A549 (cell line): ENCODE measurements around the gene PRSS27. TPM values are rescaled to one million over a fixed set of nuclear protein-coding genes. Genes with fewer than 3 reads are reported as not detected.

ENCODE experiments used
- ATAC-seq, 2 experiments: fragments of 200-7000 bp in 1 of 2; fragments of >200 bp in 1 of 2; cut with Nextera tagmentation in 1 of 2; cut with Tn5 transposase in 1 of 2; 3 replicates each; pipeline versions ENCODE4 v1.8.0 to v1.9.1; 2018 to 2020; ENCODE audit warnings: mild to moderate bottlenecking in 1 of 2, moderate library complexity in 1 of 2
- CTCF ChIA-PET: fragments of 300-600 bp; sonication (Branson Sonifier 250); formaldehyde crosslinking; extraction: SDS; loops from one replicate; lab custom pipeline; 2021; ENCODE audit warnings: antibody characterized with exemption, inconsistent platforms; lab: Yijun Ruan, JAX
- POLR2A ChIA-PET: fragments of 350-600 bp; formaldehyde crosslinking; extraction: SDS; loops from one replicate; lab custom pipeline; 2021; ENCODE audit warnings: antibody characterized with exemption, inconsistent platforms; lab: Yijun Ruan, JAX
- DNase-seq, 2 experiments: peaks; one replicate each; pipeline versions ENCODE4 v3.0.0 to v3.0.0-alpha.2; 2011 to 2016; ENCODE audit warnings: low read depth in 1 of 2, low spot score in 1 of 2
- FAIRE-seq: peaks from 2 replicates; lab custom pipeline; 2011; peaks lifted over from hg19 to GRCh38; lab: Jason Lieb, UNC
- H3K27ac ChIP-seq, 2 experiments: fragments of >200 bp; sonication (Bioruptor Twin); formaldehyde crosslinking; 3 replicates each; pipeline ENCODE4 v1.5.1; 2016 to 2017
- H3K4me1 ChIP-seq: fragments of >200 bp; sonication (Bioruptor Twin); formaldehyde crosslinking; 3 replicates; pipeline ENCODE4 v1.6.1; 2016
- H3K4me2 ChIP-seq: fragments of >200 bp; sonication (Bioruptor Twin); formaldehyde crosslinking; 3 replicates; pipeline ENCODE4 v1.6.1; 2016
- H3K4me3 ChIP-seq: fragments of >200 bp; sonication (Bioruptor Twin); formaldehyde crosslinking; 3 replicates; pipeline ENCODE4 v1.5.1; 2016
- H3K9me3 ChIP-seq: fragments of >200 bp; sonication (Bioruptor Twin); formaldehyde crosslinking; 3 replicates; pipeline ENCODE4 v1.6.1; 2016
- ATOH8 ChIP-seq: fragments of 250-450 bp; sonication (Bioruptor Pico); IDR thresholded peaks from 2 replicates; pipeline ENCODE4 v1.5.0; 2020; ENCODE audit warnings: low read depth, mild to moderate bottlenecking, moderate library complexity
- BCL3 ChIP-seq: fragments of >200 bp; sonication (Bioruptor Twin); formaldehyde crosslinking; IDR thresholded peaks from 3 replicates; pipeline ENCODE4 v1.6.1; 2016
- CHD4 ChIP-seq: fragments of 200-600 bp; sonication (generic); IDR thresholded peaks from 2 replicates; pipeline ENCODE4 v1.6.1; 2016; ENCODE audit warnings: antibody characterized with exemption, mild to moderate bottlenecking, borderline replicate concordance
- EHF ChIP-seq: fragments of 250-450 bp; sonication (Bioruptor Pico); IDR thresholded peaks from 2 replicates; pipeline ENCODE4 v1.5.0; 2020; ENCODE audit warnings: mild to moderate bottlenecking
- ELK1 ChIP-seq: fragments of 150-350 bp; IDR thresholded peaks from 2 replicates; pipeline ENCODE4 v1.6.1; 2014; ENCODE audit warnings: low read depth, mild to moderate bottlenecking, low read length
- ESRRA ChIP-seq: fragments of 150-350 bp; IDR thresholded peaks from 2 replicates; pipeline ENCODE4 v1.6.1; 2014; ENCODE audit warnings: mild to moderate bottlenecking, low read length, borderline replicate concordance
- FOSL2 ChIP-seq, 2 experiments: fragments of 450-650 bp in 1 of 2; fragments of >200 bp in 1 of 2; sonication (Bioruptor Twin) in 1 of 2; formaldehyde crosslinking; IDR thresholded peaks; 2 replicates each; pipeline versions ENCODE4 v1.5.0 to v1.6.1; 2016 to 2020; ENCODE audit warnings: mild to moderate bottlenecking in 1 of 2, moderate library complexity in 1 of 2
- HDAC2 ChIP-seq: fragments of 200-600 bp; sonication (generic); IDR thresholded peaks from 2 replicates; pipeline ENCODE4 v1.6.1; 2016
- JUNB ChIP-seq: fragments of >200 bp; sonication (Bioruptor Twin); formaldehyde crosslinking; IDR thresholded peaks from 2 replicates; pipeline ENCODE4 v1.6.1; 2016
- MAX ChIP-seq: IDR thresholded peaks from 2 replicates; pipeline ENCODE4 v1.6.1; 2012
- MAZ ChIP-seq: fragments of 150-350 bp; IDR thresholded peaks from 2 replicates; pipeline ENCODE4 v1.6.1; 2014; ENCODE audit warnings: antibody characterized with exemption, low read depth, low read length, borderline replicate concordance
- NPAS2 ChIP-seq: fragments of 250-450 bp; sonication (Bioruptor Pico); IDR thresholded peaks from 2 replicates; pipeline ENCODE4 v1.8.0; 2022; ENCODE audit warnings: mild to moderate bottlenecking, moderate library complexity, borderline replicate concordance
- POLR2A ChIP-seq: IDR thresholded peaks from 2 replicates; pipeline ENCODE4 v1.6.1; 2012; ENCODE audit warnings: mild to moderate bottlenecking, low read length
- RAD21 ChIP-seq, 2 experiments: fragments of >200 bp in 1 of 2; sonication (Bioruptor Twin) in 1 of 2; formaldehyde crosslinking in 1 of 2; IDR thresholded peaks in 1 of 2; conservative IDR thresholded peaks in 1 of 2; 2 replicates in 1 of 2; 3 replicates in 1 of 2; pipeline ENCODE4 v1.6.1; 2012 to 2018; ENCODE audit warnings: inconsistent platforms in 1 of 2
- RCOR1 ChIP-seq: fragments of 150-350 bp; IDR thresholded peaks from 2 replicates; pipeline ENCODE4 v1.6.1; 2014; ENCODE audit warnings: antibody characterized with exemption, low read length, low read depth
- RFX5 ChIP-seq: fragments of 450-650 bp; IDR thresholded peaks from 2 replicates; pipeline ENCODE4 v1.7.1; 2014; ENCODE audit warnings: antibody characterized with exemption, mild to moderate bottlenecking, moderate library complexity
- RNF2 ChIP-seq: fragments of 200-600 bp; sonication (generic); IDR thresholded peaks from 2 replicates; pipeline ENCODE4 v1.6.1; 2016; ENCODE audit warnings: low read depth, mild to moderate bottlenecking, antibody characterized with exemption, moderate library complexity, borderline replicate concordance
- SREBF2 ChIP-seq: fragments of 450-650 bp; IDR thresholded peaks from 2 replicates; pipeline ENCODE4 v1.6.1; 2014; ENCODE audit warnings: mild to moderate bottlenecking, moderate library complexity
- TP53 ChIP-seq: fragments of 250-450 bp; sonication (Bioruptor Pico); IDR thresholded peaks from 2 replicates; pipeline ENCODE4 v1.5.0; 2021; ENCODE audit warnings: mild to moderate bottlenecking, moderate library complexity
- ZNF302 ChIP-seq: fragments of 250-450 bp; sonication (Bioruptor Pico); IDR thresholded peaks from 2 replicates; pipeline ENCODE4 v1.9.0; 2021; ENCODE audit warnings: inconsistent platforms, mild to moderate bottlenecking, moderate library complexity
- ZSCAN20 ChIP-seq: fragments of 250-450 bp; sonication (Bioruptor Pico); IDR thresholded peaks from 2 replicates; pipeline ENCODE4 v1.8.0; 2022; ENCODE audit warnings: mild to moderate bottlenecking, moderate library complexity
- WGBS: methylation state at CpG from one replicate; pipeline ENCODE4 v1.1.6; 2017; ENCODE audit errors: missing lambda C conversion rate; 5-methylcytosine and 5-hydroxymethylcytosine counted together
- polyA plus RNA-seq, 4 experiments: library from polyadenylated mRNA; depleted of rRNA in 3 of 4; stranded (reverse); fragments of >200 nt; fragmentation: RNase III in 1 of 4; extraction: RNeasy Plus Mini Kit Qiagen cat#74134 plus additional on column Dnase treatment in 1 of 4; gene quantifications; 2 replicates in 3 of 4; 3 replicates in 1 of 4; pipeline ENCODE4 v1.2.3, GENCODE V29; 2011 to 2017

The PRSS27 gene
- polyA plus RNA-seq, 2 of the 4 experiments (the other 2 are of a cell fraction): 1.00 to 1.2 TPM

GRCh38 chr16:2738615-2739014 is 18.6 kb upstream of the PRSS27 start:
- FAIRE-seq (no peak), DNase-seq (no peak), ATAC-seq (no peak; a peak in 1 of 6 replicates)
- CTCF ChIA-PET: interaction anchor here (0.6 to 3.3 kb wide), 2 partner anchors 11 to 100 kb away, joined by 3 to 12 read pairs; no protein-coding TSS in a partner anchor
- H3K4me2 ChIP-seq: no peak overlapping the region
- H3K9me3 ChIP-seq: no peaks in the 10 kb centered on the region
- POLR2A ChIA-PET: no interaction called here
- WGBS: 78% methylated on average over 3 of the region's 5 CpGs
- 0 out of 6 replicates have a peak overlapping the region, but pooled peaks of 1 of the 2 experiments have one; percentile 8 for H3K27ac ChIP-seq
- no peak overlapping the region for H3K4me3 ChIP-seq
- no peak for TF ChIP-seq CHD4
- no peak for TF ChIP-seq EHF (CRISPR knock-in tag)
- no peak for TF ChIP-seq RAD21 (conservative IDR thresholded peaks at IDR 0.05 in 1 of 2, IDR thresholded peaks at IDR 0.05 in 1 of 2)
- H3K4me1 ChIP-seq: no peaks in the 10 kb centered on the region

GRCh38 chr16:2737895-2738418 is 17.9 kb upstream of the PRSS27 start:
- ChIA-PET POLR2A (no interaction called here), CTCF (interaction anchor here (0.6 to 3.3 kb wide), 3 partner anchors 11 to 189 kb away, joined by 3 to 12 read pairs (median 3); no protein-coding TSS in a partner anchor)
- WGBS: 69% methylated on average over 7 of the region's 7 CpGs
- no peak for TF ChIP-seq RFX5
- TF ChIP-seq ZNF302 (CRISPR knock-in tag): no peak
- no peak for TF ChIP-seq TP53 (CRISPR knock-in tag)
- no peak for TF ChIP-seq CHD4
- no peak for TF ChIP-seq FOSL2 (IDR thresholded peaks at IDR 0.05)
- no peak for TF ChIP-seq FOSL2 (CRISPR knock-in tag; IDR thresholded peaks at IDR 0.05)
- no peak for TF ChIP-seq POLR2A
- TF ChIP-seq MAZ: no peak
- no peak for TF ChIP-seq ZSCAN20 (CRISPR knock-in tag)
- no peak for TF ChIP-seq BCL3
- TF ChIP-seq ATOH8 (CRISPR knock-in tag): no peak
- no peak for TF ChIP-seq ELK1
- TF ChIP-seq JUNB: no peak
- TF ChIP-seq MAX: no peak
- H3K27ac ChIP-seq: no peak overlapping the region
- no peak overlapping the region for H3K4me2 ChIP-seq
- no peaks in the 10 kb centered on the region for H3K9me3 ChIP-seq
- DNase-seq (no peak), ATAC-seq (no peak), FAIRE-seq (no peak)
- no peak overlapping the region for H3K4me3 ChIP-seq
- no peaks in the 10 kb centered on the region for H3K4me1 ChIP-seq

GRCh38 chr16:2737238-2737605 is 17.2 kb upstream of the PRSS27 start:
- CTCF ChIA-PET: interaction anchor here (0.6 kb wide), 1 partner anchor 181 kb away, joined by 3 read pairs; no protein-coding TSS in a partner anchor
- POLR2A ChIA-PET: no interaction called here

More at GRCh38 chr16:2737238-2737605, 17.2 kb upstream of the PRSS27 start:
- ATAC-seq (no peak; a peak in 1 of 6 replicates), FAIRE-seq (no peak), DNase-seq (no peak)
- Histone ChIP-seq H3K4me1 (no peaks in the 10 kb centered on the region), H3K27ac (no peak overlapping the region), H3K4me3 (no peak overlapping the region), H3K4me2 (no peak overlapping the region), H3K9me3 (no peaks in the 10 kb centered on the region)
- TF ChIP-seq POLR2A (no peak), RAD21 (conservative IDR thresholded peaks at IDR 0.05 in 1 of 2, IDR thresholded peaks at IDR 0.05 in 1 of 2) (no peak), MAZ (no peak), MAX (no peak), SREBF2 (no peak), RNF2 (no peak), HDAC2 (no peak), RCOR1 (no peak), ESRRA (no peak), NPAS2 (no peak), ELK1 (no peak)
- 88% methylated on average over 5 of the region's 5 CpGs for whole genome bisulfite sequencing
